GM21390 (cell line): ENCODE measurements around the gene ATP2B1.
"Not testable (repeated sequence)": the region's sequence is repeated elsewhere in the genome, so short reads cannot be mapped to it uniquely, and the experiment has no call there.

ENCODE experiments used
- ATAC-seq: cut with Tn5 transposase; IDR thresholded peaks from one replicate; pipeline ENCODE4 v1.9.1; 2021; ENCODE audit not compliant: unreplicated experiment

Gene ATP2B1

GRCh38 chr12:89717759-89718523 is 9.3 kb upstream of the ATP2B1 start:
- no peak for ATAC-seq

DNA sequence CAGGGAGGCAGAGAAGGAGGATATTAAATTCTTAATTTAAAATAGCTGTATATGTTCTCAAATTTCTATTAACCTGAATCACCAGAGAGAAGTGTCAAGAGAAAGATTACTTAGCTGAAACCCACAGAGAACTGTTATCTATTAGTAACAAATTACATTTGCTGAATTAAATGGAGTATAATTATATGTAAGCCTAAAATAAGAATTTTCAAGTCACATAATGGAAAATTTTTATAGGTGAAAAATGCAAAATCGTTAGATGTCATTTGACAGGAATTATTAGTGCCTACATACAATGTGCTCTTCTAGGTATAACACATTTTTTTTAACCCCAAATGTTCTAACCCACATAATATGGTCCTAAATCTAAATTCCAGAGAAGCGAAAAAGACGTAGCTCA is 4.1 kb upstream of the ATP2B1 start:
- ATAC-seq = no peak

DNA sequence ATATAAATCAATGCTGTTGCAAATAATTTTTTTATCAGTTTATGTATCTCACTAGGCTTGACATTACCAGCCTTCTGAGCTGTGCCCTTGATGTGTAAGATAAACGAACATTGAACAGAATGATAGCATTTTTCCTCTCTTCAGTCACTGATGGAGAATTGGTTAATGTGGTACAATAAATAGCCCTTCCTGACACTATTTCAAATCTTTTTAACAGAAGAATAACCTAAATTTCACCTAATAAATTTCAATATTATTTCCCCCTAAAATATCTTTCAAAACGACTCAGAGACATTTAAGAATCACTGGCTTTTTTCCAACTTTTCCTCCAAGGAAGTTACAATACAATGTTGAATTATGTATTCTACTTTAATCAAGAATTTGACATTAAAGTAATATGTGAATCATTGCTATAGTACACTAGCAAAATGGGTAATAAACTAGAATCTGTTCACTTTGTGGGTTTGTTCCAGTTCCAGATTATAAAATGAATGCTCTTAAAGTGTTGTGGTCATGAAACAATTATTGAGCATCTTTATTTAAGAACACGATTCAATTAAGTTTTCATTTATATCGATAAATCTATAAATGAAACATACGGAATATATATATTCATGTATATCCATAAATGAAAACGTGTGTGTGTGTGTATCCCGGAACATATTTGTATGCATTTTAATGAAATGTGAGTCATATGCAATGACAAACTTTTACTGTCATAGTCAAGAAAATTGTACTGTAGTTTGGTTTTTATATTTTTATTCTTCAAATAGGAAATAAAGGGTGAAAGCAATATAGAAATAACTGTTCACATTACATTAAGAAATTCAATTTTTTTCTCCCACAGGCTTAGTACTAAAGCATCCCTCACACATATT is 2.5 kb upstream of the ATP2B1 start:
- no peak for ATAC-seq

DNA sequence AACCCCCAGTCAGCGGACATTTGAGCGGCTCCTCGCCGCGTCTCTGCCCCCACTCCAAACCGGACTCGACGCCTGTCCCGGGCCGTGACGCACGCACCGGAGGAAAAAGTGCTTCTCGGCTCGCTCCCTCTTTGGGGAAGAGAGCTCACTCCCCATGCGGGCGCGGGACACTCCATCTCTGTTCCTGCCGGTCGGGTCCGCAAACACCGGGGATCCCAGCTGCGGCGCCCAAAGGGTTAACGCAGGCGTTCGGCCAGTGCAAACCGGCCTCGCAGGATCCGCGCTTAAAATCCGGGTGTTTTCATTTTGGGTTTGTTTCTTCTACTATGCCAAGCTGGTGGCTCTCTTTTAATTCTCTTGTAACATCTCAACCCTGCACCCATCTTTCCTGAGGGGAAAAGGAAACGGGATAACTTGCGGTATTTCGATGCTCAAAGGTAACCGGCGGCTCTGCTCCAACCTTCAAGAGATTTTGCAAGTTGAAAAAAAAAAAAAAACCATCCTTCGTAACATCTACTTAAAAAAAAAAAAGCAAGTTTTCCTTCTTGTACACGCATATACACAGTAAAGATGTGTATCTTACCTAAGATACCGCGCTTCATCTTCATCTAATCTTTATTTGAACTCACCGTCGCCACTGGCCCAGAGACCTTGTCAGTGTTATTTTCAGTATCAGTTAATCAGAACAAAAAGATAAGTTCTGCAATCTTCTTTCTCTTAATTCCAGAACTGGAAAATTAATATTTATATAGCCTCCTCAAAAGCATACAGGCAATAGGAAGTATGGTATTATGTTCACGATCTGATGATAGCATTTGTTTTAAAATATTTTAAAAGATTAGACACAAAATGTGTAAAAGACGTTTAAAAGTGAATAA is 1.6 kb upstream of the ATP2B1 start:
- peak; percentile 9 for ATAC-seq

DNA sequence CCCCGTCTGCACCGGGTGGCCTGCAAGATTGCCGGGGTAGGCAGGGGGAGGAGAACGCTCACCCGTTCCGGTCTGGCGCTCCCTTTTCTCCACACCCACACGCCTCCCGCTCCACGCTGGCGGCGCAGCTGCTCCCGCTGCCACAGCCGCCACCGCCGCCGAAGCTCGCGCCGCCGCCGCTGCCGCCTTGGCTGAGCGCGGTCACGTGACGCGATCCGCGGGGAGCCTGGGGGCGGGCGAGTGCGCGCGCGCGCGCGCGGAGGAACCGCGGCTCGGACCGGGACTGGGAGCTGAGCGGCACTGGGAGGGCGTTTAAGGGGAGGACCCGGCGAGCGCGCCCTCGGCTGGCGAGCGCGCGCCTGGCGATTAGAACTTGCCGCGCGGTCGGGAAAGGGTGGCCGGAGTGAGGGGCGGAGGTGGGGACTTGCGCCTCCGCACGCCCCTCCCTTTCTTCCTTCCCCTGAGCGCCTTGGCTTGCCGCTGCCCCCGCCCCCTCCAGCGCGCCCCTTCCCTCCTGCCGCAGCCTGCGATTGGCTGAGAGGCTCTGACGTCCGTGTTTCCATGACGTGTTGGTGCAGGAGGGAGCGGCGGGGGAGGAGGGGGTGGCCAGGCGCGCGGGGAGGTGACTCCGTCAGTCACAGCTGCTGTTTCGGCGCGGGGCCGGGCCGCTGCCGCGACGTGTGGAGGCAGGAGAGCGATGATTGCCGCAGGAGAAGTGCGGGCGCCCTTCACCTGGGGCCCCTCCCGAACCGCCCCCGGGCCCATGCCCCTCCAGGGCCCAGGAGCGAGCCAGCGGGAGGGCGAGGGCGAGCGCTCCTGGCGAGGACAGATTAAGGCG is 738 bp upstream of the ATP2B1 start:
- peak; percentile 68 for ATAC-seq

GRCh38 chr12:89707703-89708564 is 704 bp downstream of the ATP2B1 start:
- ATAC-seq = peak; percentile 1

GRCh38 chr12:89706986-89707702 is 1.5 kb downstream of the ATP2B1 start:
- ATAC-seq = no peak

- ATAC-seq = no peak
Observed at GRCh38 chr12:89706551-89706950, 2.1 kb downstream of the ATP2B1 start.

GRCh38 chr12:89704457-89704856 is 4.2 kb downstream of the ATP2B1 start:
- ATAC-seq = no peak

GRCh38 chr12:89703768-89704167 is 4.9 kb downstream of the ATP2B1 start:
- ATAC-seq = no peak

DNA sequence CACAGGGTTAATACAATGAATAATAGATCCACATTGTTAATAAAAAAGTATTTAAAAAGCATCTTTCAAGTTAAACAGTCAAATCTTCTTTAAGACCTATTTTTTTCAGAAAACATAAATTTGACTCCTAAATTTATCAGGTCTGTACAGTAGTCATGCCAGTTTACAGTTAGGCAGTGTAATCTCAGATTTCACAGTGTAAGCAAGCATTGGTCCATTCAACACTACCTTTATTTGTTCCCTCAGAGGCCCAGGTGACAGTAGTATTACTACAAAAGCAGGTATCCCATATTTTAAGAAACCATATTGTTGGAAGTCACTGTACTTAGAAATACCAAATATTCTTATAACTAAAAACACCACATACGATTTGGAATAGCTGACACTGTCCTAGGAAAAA is 6.1 kb downstream of the ATP2B1 start:
- ATAC-seq = no peak

GRCh38 chr12:89701606-89702206 is 6.9 kb downstream of the ATP2B1 start:
- ATAC-seq = no peak

DNA sequence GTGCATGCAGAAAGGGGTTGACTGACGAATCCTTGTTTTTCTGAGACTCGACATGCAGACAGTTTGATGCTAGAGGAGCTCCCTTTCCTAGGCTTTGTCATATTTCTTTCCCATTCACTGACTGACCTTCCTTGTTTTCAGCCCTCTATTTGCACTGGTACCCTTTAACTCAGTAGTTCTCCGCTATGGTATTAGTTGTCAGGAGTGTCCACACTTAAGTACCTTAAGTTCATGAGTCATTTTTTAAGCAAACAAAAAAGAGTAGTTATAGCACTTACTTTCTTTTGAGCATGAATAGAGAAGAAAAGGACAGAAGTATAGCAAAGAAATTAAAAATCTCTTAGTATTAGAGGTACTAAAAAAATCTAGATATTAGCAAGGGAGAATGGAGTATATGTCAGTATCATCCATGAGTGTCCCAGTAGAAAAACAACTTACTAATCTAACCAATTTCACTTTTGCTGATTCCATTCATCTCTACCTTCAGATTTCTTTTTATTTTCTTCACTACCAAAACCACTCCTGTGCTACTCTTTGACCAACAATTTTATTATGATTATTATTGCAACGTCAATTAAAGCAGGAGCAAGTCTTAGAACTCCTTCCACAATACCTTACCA is 8.3 kb downstream of the ATP2B1 start:
- ATAC-seq = no peak

DNA sequence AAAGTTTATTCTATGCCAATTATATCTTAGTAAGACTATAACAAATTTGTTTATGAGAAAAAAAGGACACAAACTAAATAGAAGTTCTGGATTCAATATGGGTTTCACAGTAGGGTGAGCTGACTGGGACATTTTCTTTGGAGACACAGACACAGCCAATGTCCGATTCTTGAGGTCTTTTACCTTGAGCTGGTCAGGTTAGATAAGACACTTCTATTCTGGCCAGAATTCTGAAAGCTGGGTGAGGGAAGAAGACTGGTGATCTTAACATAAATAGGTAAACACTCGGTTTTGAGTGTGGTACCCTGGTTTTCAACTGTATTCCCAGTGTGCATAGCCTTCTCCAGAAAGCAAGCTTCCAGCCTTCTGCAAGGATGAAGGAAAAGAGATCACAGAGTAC is 10.0 kb downstream of the ATP2B1 start:
- no peak for ATAC-seq

DNA sequence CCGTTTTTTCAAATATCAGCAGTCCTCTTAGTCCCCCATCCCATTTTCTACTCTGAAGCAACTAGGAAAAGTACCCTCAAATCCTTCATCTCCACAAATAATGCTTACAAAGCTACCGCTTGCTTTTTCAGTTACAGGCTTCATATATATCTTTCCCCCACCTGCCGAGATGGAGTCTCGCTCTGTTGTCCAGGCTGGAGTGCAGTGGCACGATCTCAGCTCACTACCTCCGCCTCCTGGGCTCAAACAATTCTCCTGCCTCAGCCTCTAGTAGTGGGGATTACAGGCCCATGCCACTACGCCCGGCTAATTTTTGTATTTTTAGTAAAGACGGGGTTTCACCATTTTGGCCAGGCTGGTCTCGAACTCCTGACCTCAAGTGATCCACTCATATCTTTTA is 10.9 kb downstream of the ATP2B1 start:
- ATAC-seq = not testable (repeated sequence)

DNA sequence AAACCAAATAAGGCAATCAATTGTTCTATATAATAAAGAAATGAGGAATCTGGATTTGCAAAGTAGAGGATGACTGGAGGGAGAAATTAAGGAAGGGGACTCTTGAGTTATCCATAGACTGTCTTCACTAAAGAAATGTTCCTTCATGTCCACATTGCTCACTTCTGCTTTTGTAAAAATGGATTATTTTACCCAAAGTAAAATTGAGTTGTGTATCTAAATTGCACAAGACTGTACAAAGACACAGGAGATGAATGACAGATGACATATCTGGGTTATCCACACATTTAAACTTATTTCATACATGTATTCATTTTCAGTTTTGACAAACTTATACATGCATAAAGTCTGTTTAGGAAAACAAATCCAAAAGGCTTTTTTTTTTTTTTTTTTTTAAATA is 11.3 kb downstream of the ATP2B1 start:
- ATAC-seq = no peak

- ATAC-seq = no peak
Observed at GRCh38 chr12:89695830-89696229, 12.8 kb downstream of the ATP2B1 start.

GRCh38 chr12:89695100-89695499 is 13.5 kb downstream of the ATP2B1 start:
- ATAC-seq = no peak
